ENCODE data around the gene CEP135.
"Not testable (repeated sequence)": the region's sequence is repeated elsewhere in the genome, so short reads cannot be mapped to it uniquely, and the experiment has no call there.

Gene CEP135

GRCh38 chr4:56028165-56028564 lies 79.4 kb downstream of the CEP135 start:
- no peak for DNase-seq

- no peak for DNase-seq
Observed at GRCh38 chr4:56038487-56039162, 89.9 kb downstream of the CEP135 start.

GRCh38 chr4:56040842-56041241 lies 92.1 kb downstream of the CEP135 start:
- no peak for DNase-seq

GRCh38 chr4:56042225-56042624 lies 93.5 kb downstream of the CEP135 start:
- no peak for DNase-seq

- no peak for DNase-seq
Observed at GRCh38 chr4:56048383-56048701, 99.6 kb downstream of the CEP135 start.

GRCh38 chr4:56048702-56049431 lies 100.1 kb downstream of the CEP135 start:
- DNase-seq = peak; percentile 91

GRCh38 chr4:56050625-56051024 lies 101.9 kb downstream of the CEP135 start:
- DNase-seq = peak; percentile 57

GRCh38 chr4:56051029-56051709 lies 102.4 kb downstream of the CEP135 start:
- DNase-seq = peak; percentile 29

GRCh38 chr4:56051710-56052075 lies 102.9 kb downstream of the CEP135 start:
- DNase-seq = no peak

- DNase-seq = no peak
Observed at GRCh38 chr4:56052481-56052880, 103.7 kb downstream of the CEP135 start.

GRCh38 chr4:56052966-56053365 lies 104.2 kb downstream of the CEP135 start:
- no peak for DNase-seq

- peak; percentile 88 for DNase-seq
Observed at GRCh38 chr4:56055027-56055977, 106.6 kb downstream of the CEP135 start.

GRCh38 chr4:56055991-56056390 lies 107.2 kb downstream of the CEP135 start:
- DNase-seq = no peak

- DNase-seq = no peak
Observed at GRCh38 chr4:56058555-56058954, 109.8 kb downstream of the CEP135 start.

GRCh38 chr4:56060036-56060435 lies 111.3 kb downstream of the CEP135 start:
- DNase-seq = no peak

GRCh38 chr4:56062106-56062505 lies 113.4 kb downstream of the CEP135 start:
- DNase-seq = no peak

- no peak for DNase-seq
Observed at GRCh38 chr4:56062526-56063145, 113.9 kb downstream of the CEP135 start.

- no peak for DNase-seq
Observed at GRCh38 chr4:56066493-56066892, 117.7 kb downstream of the CEP135 start.

- DNase-seq = no peak
Observed at GRCh38 chr4:56067826-56068225, 119.1 kb downstream of the CEP135 start.

GRCh38 chr4:56072730-56073129 lies 124.0 kb downstream of the CEP135 start:
- not testable (repeated sequence) for DNase-seq

GRCh38 chr4:56077676-56078075 lies 128.9 kb downstream of the CEP135 start:
- DNase-seq = peak; percentile 41

- DNase-seq = no peak
Observed at GRCh38 chr4:56078866-56079265, 130.1 kb downstream of the CEP135 start.

GRCh38 chr4:56080384-56080783 lies 131.6 kb downstream of the CEP135 start:
- DNase-seq = no peak
